EL (cell line): ENCODE data around the gene C11orf52.
"Not testable (repeated sequence)": the region's sequence is repeated elsewhere in the genome, so short reads cannot be mapped to it uniquely, and the experiment has no call there.

Experiments used
- DNase-seq: peaks from one replicate; pipeline ENCODE4 v3.0.0-alpha.2; 2016

The C11orf52 gene, protein sequence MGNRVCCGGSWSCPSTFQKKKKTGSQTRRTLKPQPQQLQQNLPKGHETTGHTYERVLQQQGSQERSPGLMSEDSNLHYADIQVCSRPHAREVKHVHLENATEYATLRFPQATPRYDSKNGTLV

DNA sequence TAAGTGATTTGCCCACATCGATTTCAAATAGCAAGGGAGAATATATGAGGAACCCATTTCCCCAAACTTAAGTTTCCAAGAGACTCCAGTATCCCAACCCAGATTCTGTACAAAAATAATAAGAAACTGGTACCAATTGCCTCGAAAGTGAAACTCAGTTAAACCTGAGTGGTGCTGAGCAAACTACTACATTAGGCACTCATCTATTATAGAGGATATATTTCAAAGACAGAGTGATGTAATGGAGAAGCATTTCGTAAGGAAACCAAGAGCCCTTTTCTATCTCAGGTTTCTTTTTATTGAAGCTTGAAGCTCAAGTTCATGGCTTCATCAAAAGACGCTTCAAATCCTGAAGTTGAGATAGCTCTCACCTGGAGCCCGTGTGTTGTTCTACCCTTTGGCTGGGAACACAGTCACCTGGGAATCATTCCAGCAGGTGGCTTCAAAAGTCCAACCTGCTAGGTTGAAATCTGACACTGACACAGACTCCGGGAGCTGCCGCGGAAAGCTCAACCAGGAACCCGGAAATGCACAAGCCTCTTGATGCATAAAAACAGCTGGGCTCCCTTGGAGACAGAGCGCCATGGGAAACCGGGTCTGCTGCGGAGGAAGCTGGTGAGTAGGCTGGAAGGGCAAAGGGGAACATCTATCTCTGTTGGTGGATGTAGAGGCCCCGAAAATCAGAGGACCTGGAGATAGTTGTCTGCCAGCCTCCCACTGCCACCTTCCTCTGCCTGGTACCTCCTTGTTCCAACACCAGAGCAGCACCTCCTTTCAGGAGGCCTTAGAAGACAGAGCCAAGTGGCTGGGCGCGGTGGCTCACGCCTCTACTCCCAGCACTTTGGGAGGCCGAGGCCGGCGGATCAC lies at the start of gene C11orf52:
Gene C11orf52, plus strand, starts transcription at position 524 of the 867 bp plus-strand sequence. Its CDS starts 60 bp downstream, at position 584.
- DNase-seq, result peak; percentile 50

DNA sequence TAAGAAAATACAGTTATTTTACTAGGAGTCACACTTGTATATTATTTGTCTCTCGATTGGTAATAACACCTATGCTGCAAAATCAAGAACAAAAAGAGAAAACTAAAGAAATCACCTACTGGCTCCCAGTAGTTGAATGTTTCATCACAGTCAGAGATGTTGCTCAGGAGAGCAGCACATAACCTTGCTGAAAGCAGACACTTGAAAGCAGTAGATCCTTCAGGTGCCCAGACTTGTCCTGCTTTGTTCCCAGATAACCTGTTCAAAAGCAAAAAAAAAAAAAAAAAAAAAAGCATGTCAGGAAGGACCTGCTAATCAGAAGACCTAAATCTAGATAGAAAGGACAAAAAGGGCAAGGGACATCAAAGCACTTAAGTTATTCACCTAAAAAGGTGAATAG lies 48.6 kb upstream of the C11orf52 start:
- no peak for DNase-seq

DNA sequence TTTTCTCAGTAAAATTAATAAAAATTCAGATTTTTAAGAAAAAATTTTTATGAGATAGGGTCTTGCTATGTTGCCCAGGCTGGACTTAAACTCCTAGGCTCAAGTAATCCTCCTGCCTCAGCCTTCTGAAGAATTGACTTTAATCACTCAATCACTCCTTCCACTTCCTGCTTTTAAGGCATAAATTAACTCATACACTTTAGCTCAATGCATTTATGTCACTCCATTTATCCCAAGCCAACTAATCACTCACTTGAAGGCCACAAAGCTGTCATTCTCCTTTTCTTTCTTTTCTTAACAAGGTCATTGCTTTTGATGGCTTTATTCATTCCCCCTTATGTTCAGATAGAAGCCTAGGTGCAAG lies 48.2 kb upstream of the C11orf52 start:
- DNase-seq, result peak; percentile 3

DNA sequence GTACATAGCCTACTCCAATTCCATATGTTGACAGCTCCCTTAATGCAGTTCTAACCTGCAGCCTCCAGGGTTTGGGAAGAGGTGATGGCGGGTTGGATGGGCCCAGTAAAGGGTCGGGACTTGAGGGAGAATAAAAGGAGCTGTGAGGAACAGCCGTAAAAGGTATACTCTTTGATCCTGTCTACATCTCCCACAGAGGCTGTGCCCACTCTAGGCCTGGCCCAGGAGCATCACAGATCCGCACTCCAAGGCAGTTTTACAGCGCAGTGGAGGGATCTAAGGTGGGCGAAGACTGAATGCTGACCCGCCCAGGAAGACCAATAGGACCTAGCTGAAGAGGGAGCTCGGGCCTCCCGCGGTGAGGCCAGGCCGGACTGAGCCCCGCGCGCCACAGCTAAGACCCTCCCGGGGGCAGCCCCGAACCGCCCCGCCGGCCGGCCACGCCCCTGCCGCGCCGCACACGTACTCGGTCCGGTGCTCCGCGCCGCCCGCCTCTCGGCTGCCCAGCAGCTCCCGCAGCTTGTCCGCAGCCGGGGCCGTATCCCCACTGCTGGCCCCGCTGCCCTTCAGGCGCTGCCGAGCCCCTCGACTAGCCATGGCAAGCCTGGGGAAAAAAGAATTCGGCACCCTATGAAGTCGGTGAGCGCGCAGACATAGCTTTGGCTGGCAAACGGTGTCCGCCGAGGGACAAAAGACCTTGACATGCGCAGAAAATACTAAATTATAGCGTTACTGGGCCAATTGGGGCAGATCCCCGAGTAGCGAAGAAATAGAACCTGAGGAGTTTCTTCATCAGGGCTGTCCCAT lies 47.6 kb upstream of the C11orf52 start, which contains the start of gene ALG9:
Gene ALG9, minus strand, starts transcription at position 696 of the 807 bp plus-strand sequence. Its CDS starts 99 bp downstream, at position 597.
- peak; percentile 78 for DNase-seq

DNA sequence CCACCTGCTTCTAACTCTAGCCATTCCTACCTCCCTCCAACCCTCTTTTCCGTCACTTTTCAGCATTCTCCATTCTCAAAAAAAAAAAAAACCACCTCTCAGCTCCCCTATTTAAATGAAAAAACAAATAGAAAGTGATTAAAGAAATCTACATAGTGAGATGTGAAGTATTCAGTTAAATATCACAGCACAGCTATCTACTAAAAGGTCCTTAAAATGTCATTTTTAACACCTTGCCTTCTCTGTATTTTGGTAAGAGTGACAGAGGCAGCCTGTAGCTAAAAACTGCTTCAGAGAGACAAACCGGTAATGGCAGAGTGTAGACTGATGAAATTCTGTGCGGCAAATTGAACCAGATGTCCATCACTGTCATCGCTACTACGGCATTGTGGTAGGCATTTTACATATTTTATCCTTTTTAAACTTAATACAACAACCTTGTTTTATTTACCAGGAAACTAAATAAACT lies 47.0 kb upstream of the C11orf52 start:
- no peak for DNase-seq

DNA sequence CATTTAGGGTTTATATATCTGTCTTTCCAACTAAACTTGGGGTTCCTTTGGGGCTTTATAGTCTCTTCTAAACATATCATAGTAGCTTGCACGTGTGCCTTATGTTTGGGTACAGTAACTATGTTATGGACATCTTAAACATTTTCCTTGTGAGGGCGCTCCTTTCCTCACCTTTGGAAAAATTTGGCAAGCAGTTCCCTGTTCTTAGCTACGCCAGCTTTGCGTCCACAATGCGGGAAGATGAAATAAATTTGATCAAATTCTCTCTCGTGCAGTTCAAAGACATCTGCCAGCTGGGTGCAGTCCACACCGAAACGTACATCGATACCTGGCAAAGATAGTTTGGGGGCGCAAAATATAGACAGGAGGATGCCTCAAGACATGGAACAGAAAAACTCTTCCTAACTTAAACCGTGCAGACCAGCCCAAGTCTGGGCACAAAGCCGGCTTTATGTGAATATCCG lies 40.3 kb upstream of the C11orf52 start:
- DNase-seq, result no peak

DNA sequence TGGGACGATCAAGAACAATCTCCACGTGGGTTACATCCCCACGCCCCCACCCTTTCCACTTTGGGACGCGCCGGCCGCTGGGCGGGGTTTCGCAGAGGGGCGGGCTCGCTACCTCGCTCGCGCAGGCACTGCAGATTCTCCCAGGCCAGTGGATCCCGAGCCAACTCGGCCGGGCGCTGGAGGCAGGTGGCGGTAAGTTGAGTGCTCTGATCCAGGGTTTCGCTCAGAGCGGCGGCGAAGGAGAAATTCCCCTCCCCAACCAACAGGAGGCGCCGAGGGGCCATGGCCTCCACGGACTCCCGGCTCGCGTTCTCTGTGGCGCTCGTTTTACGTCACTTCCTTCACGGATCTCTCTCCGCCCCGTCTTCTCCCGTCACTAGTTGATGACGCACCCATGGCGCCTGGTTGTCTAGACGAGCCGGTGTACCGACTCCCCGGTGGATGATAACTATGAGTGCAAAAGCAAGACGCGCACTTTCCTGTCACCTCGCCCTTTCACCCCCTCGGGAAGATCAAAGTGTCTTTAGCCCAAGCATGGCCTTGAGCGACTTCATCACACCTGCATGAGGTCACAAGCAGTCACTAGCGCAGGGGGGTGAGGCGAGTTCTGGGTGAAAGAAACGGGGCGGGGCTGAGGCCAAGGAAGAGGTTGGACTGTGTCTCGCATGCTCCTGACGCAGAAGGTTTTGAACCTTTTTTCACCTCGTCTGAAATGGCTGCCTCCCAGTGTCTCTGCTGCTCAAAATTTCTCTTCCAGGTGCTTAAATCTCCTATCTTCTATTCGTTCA lies 39.7 kb upstream of the C11orf52 start, which contains the start of the genes CFAP68 and FDXACB1:
Gene CFAP68, plus strand, starts transcription at position 693 of the 788 bp plus-strand sequence. Its CDS starts 20 bp downstream, at position 713.
Gene FDXACB1, minus strand, starts transcription at position 317 of the 788 bp plus-strand sequence. Its CDS starts 33 bp downstream, at position 284.
- peak; percentile 97 for DNase-seq

DNA sequence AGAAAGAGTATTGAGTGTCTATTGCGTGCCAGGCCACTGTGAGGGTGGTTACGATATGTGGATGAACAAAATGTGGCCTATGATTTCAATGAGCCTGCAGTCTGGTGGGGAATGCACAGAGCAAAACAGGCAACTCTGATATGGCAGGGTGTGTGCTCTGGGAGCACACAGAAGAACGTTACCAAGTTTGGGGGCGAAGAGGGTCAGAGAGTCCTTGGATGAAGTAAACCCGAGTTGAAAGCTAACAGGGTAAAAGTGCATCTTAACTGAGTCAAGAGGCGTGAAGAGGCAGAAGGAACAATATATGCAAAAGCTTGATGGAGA lies 39.1 kb upstream of the C11orf52 start:
- no peak for DNase-seq

DNA sequence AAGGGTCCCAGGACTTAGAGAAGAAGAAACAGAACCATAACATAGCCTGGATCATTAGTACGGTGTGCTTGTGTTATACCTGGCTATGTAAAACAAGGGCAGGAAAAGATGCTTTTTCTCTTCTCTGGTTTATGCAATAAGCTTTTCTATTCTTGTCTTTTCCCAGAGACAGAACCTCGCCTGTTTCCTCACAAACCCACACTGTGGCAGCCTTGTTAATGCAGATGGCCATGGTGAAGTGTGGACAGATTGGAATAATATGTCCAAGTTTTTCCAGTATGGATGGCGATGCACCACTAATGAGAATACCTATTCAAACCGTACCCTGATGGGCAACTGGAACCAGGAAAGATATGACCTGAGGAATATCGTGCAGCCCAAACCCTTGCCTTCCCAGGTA lies 36.5 kb upstream of the C11orf52 start:
- no peak for DNase-seq

DNA sequence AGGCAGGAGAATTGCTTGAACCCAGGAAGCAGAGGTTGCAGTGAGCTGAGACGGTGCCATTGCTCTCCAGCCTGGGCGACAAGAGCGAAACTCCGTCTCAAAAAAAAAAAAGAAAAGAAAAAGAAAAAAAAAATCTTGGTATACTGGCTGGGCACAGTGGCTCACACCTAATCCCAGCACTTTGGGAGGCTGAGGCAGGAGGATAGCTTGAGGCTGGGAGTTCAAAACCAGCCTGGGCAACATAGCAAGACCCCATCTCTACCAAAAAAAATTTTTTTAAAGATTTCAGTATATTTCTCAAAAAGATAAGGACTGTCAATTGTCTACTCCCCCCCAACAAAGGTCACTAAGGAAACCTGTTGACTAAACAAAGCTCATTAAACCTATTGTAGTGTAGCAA lies 33.7 kb upstream of the C11orf52 start:
- not testable (repeated sequence) for DNase-seq

DNA sequence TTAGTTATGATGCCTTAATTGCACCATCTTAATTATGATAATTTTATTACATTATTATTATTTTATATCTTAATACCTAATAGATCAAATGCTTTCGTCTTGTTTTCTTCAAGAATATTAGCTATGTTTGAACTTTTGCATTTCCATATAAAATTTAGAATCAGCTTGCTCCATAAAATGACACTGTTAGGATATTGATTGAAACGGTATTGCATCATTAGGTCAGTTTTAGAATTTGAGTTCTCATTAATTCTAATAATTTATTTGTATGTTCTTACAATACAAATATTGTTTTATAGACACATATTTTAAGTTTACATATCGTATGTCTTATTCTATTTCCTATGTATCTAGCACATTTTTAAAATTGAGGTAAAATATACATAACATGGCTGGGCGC lies 32.7 kb upstream of the C11orf52 start:
- DNase-seq, result no peak

DNA sequence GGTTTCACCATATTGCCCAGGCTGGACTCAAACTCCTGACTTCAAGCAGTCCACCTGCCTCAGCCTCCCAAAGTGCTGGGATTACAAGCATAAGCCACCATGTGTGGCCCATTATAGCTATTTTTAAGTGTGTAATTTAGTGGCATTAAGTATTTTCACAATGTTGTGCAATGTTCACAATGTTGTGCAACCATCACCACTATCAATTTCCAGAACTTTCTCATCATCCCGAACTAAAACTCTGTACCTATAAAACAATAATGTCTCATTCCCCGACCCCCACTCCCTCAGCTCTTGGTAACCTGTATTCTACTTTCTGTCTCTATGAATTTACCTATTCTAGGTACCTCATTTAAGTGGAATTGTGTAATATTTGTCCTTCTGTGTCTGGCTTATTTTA lies 31.9 kb upstream of the C11orf52 start:
- DNase-seq, result no peak

DNA sequence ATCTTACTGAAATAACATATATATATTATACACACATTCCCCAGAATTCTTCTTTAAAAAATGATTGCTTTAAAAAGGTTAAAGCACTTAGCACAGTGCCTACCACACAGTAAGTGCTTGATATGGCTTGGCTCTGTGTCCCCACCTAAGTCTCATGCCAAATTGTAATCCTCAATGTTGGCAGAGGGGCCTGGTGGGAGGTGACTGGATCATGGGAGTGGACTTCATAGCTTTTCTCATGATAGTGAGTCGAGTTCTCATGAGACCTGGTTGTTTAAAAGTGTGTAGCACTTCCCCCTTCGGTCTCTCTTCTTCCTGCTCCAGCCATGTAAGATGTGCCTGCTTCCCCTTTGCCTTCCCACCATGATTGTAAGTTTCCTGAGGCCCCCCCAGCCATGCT lies 13.3 kb upstream of the C11orf52 start:
- DNase-seq, result no peak

DNA sequence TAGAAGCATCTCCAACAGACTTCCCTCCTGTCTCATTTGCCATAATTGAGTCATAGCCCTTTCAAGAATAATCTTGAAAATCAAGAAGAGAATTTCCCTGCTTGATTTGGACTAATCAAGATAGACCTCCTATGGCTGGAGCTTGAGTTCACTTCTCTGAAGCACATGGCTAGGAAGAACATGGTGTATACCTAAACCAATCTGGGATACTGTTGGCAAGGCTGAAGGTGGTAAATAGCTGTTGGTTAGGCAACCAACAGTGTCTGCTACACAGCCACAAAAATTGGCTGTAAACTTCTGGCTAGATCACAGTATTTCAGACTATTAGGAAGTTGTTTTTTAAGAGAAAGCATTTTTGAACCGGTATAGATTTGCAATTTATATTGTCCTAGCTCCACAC lies 12.0 kb upstream of the C11orf52 start:
- DNase-seq, result no peak

DNA sequence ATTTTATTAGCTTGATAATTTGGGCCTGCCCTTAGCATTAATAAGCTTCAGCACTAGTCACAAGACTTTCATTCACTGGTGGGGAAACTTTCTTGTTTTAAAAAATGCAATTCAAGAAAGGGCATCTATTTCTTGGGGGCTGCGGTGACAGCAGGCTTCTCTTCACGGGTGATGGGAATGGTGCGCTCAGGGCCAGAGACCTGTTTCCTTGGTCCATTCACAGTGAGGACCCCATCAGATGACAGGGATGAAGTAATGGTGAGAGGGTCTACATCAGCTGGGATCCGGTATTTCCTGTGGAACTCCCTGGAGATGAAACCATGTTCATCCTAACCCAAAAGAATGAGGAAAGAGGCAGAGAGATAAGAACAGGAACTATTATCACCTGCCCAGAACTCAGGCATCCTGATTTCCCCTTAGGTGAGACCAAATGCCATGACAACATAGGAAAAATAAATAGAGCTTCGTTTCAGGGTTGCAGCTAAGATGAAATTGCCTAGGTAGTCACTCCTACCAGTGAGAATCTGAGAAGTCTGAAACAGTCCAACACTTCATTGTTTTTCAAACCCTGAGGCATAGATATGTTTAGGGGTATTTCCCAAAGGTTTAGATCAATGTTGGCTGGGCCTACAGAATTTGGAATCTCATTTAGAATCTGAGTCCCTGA lies 9.9 kb upstream of the C11orf52 start:
- no peak for DNase-seq

DNA sequence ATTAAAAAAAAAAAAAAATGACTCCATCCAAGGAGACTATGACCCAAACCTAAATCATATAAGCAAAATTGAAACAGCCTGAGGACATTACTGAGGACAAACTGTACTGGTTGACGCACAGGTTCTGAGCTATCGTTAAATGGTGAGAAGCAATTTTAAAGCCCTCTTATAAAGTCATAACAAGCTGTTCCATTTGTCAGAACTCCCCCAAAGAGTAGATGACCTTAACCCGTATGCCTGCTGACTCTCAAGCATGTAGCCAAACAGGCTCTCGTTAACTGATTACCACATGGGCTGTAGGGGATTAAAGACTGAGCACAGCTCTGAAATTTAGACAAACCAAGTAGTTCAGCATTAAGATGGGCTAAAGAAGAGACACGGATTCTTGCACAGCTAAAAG lies 9.3 kb upstream of the C11orf52 start:
- no peak for DNase-seq

DNA sequence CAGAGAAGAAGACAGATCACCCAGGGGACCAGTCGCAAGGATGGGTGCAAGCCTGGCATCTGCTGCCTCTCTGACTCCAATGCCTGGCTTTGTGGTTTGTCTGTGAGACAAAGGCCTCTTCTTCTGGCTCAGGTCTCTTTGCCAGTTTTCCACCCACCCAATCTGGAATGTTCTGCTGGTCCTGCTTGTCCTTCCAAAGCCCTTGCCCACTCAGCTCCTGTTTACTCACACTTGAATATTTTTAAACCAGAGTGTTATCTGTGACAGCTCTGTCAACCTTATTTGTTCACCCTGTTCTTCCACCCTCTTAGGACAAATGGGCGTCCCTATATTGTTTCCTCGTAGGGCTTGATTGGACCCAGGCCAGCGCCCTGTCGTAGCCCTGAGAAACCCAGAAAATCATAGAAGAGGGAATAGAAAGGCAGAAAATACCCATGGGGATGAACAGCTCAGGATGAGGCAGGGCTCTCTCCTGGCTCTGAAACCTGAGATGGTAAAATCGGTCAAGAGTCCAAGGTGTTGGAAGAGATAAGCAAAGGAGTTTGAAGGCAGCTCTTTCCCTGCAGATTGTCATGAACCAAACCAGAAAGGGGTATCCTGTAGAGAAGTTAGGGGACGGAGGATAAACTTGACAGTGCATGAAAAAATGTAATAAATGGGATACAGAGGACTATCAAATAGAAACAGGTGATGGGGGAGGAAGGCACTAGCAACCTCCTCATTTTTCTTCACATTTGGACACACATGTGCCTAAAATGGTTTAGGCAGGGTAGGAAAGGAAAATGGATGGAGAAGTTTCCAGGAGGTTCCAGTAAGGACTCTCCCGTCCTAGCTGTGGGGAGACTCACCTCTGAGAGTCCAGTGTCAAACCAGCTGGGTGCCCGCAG lies 7.8 kb upstream of the C11orf52 start:
- no peak for DNase-seq

DNA sequence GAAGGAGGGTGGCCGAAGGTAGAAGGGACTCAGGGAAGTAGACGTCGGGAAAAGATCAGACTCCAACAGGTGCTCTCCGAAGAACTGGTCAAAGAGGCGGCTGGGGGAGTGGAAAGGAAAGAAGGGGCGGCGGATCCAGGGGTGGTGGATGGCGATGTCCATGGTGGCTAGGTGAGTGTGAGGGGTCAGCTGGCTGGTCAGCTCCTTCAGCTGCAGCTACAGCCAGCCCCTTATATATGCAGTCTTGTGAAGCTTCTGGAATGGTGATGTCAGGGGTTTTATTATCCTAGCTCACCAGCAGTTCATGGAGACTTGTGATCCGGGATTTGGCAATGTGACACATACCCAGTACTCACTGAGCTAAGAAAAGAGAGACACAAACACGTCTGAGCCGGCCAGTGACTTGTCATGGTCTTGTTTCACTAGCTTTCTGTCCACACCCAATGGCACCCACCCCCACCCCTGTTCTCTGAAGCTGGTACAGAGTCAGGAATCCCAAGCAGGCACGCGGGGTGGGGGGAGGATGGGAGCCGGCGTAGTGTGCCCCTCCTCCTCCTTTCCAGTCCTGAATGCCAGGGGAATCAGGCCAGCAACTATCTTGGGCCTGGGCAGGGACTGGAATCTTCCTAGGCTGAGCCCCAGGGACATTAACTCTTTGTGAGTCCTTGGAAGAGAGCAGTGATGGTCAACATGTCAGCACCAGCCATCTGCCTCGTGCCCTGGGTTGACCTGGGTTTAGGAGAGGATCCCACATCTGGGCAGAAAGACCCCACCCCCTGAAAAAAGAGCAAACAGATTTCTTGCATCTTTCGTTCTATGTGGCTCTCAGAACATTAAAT lies 6.9 kb upstream of the C11orf52 start, which contains the start of gene CRYAB:
Gene CRYAB, minus strand, starts transcription at position 208 of the 839 bp plus-strand sequence. Its CDS starts 46 bp downstream, at position 162.
- peak; percentile 79 for DNase-seq

DNA sequence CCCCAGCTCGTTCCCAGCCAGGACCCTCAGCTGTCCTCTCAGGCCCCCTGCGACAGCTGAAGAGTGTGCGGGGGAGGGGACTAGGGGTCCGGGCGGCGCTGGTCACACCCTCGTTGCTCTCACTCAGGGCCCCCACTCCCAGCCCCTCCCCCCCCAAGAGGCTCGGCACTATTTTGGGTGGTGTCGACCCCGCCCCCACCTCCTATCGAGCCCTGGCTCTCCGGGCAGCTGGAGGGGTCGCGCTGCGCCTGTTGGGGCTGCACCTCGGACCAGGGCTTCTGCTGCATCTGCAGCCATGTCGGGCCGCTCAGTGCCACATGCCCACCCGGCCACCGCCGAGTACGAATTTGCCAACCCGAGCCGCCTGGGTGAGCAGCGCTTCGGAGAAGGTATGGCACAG lies 6.2 kb upstream of the C11orf52 start, which contains the start of gene HSPB2:
Gene HSPB2, plus strand, starts transcription at position 200 of the 400 bp plus-strand sequence. Its CDS starts 96 bp downstream, at position 296.
- DNase-seq, result no peak
